HL-60/S4 treated with phorbol 12-myristate 13-acetate at 8.2 ng/mL for 4 days and 3 days (cell line): ENCODE results near the gene MTO1.
"Not testable (repeated sequence)": the region's sequence is repeated elsewhere in the genome, so short reads cannot be mapped to it uniquely, and the experiment has no call there.

Experiments
- in situ Hi-C: fragments of 300-500 bp; cut with MboI; formaldehyde crosslinking; loops from 2 replicates; pipeline ENCODE4 v1.15.0; 2022; ENCODE audit warnings: low sequenced_read_pairs

The MTO1 gene, protein sequence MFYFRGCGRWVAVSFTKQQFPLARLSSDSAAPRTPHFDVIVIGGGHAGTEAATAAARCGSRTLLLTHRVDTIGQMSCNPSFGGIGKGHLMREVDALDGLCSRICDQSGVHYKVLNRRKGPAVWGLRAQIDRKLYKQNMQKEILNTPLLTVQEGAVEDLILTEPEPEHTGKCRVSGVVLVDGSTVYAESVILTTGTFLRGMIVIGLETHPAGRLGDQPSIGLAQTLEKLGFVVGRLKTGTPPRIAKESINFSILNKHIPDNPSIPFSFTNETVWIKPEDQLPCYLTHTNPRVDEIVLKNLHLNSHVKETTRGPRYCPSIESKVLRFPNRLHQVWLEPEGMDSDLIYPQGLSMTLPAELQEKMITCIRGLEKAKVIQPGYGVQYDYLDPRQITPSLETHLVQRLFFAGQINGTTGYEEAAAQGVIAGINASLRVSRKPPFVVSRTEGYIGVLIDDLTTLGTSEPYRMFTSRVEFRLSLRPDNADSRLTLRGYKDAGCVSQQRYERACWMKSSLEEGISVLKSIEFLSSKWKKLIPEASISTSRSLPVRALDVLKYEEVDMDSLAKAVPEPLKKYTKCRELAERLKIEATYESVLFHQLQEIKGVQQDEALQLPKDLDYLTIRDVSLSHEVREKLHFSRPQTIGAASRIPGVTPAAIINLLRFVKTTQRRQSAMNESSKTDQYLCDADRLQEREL

GRCh38 chr6:73461537-73462350 lies at the start of gene MTO1:
MTO1 (plus strand) TSS chr6:73461737; CDS start chr6:73461855, 118 bp downstream.
- in situ Hi-C loops = no loop called here

DNA sequence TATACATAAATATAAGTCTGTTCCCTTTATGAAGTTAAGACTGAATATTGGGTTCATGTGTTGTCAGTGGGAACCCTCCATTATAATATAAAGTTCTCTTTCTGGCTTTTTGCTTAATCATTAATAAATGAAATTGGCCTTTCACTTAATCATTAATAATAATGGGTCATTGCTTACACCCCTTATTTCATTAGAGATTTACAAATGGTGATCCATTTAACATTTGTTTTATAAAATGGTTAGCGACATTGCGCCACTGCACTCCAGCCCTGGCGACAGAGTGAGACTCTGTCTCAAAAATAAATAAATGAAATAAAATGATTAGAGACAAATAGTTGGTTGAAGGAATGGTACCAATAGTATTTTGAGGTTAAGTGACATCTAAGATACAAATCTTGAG lies 48.4 kb upstream of the MTO1 start:
- in situ Hi-C loops = no loop called here

- in situ Hi-C loops = no loop called here
Observed at GRCh38 chr6:73418081-73418741, 43.3 kb upstream of the MTO1 start.

- in situ Hi-C loops = no loop called here
Observed at GRCh38 chr6:73421534-73421933, 40.0 kb upstream of the MTO1 start.

DNA sequence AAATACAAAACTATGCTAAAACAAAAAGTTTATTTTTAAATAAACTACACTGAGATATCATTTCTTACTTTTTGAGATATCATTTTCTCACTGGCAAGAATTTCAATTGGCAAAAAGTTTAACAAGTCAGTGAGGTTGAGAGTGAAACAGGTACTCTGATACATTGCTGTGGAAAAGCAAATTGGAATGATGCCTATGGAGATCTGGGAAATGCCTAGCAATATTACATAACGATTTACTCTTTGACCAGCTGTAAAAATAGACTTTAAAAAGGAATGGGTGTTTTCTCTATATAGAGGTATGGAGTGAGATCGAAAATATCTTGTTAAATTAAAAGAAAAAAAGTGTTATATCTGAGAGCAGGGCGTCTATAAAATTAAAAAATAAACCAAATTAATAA lies 26.3 kb upstream of the MTO1 start:
- in situ Hi-C loops = no loop called here

- in situ Hi-C loops = no loop called here
Observed at GRCh38 chr6:73443555-73443954, 18.0 kb upstream of the MTO1 start.

GRCh38 chr6:73451223-73452106 lies 10.1 kb upstream of the MTO1 start:
- in situ Hi-C loops = no loop called here

DNA sequence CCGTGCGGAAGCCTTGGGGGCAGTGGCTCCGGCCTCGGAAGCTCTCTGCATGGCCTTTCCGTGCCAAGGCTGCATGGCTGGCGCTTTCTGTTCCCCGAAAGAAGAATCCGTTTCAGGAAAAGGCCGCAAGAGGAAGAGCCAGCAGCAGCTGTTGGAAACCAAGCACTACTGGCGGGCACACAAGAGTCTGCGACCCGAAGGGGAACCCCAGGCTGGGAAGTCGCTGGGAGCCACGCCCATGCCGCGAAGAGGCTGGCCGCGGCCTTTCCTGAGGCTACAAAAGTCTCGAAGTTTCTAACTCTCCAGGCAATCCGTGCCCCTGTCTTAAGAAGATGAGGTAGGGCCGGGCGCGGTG lies 9.5 kb upstream of the MTO1 start, which contains the start of gene CGAS:
CGAS (minus strand) TSS at position 191 of the 355 bp plus-strand sequence; CDS start at position 75, 116 bp downstream.
- in situ Hi-C loops = no loop called here

DNA sequence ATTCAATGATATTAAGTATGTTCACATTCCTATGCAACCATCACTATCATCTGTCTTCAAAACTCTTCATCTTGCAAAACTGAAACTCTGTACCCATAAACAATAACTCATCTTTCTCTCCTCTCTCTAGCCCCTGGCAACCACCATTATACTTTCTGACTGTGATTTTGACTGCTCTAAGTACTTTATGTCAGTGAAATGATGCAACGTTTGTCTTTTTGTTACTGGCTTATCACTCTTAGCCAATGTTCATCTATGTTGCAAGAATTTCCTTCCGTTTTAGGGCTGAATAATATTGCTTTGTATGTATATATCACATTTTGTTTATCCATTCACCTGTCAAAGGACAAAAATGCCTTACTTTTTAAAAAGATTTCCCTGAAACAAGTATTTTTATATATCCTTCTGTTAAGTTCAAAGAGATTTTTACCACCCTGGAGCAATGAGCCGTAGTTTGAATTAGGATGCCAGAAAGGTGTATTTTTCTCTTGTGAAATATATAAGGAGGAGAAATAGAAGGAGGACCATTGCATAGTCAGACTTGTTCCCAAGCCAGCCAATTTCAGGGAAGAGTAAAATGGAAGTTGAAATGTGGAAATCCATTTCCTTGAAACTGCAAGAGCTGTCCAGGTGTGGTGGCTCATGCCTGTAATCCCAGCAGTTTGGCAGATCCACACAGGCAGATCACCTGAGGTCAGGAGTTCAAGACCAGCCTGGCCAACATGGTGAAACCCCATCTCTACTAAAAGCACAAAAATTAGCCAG lies 5.5 kb upstream of the MTO1 start:
- in situ Hi-C loops = no loop called here

GRCh38 chr6:73459474-73459873 lies 2.1 kb upstream of the MTO1 start:
- in situ Hi-C loops = not testable (repeated sequence)

GRCh38 chr6:73460056-73460455 lies 1.5 kb upstream of the MTO1 start:
- in situ Hi-C loops = no loop called here

- in situ Hi-C loops = no loop called here
Observed at GRCh38 chr6:73471686-73472290, 10.3 kb downstream of the MTO1 start.

- in situ Hi-C loops = no loop called here
Observed at GRCh38 chr6:73476723-73477122, 15.2 kb downstream of the MTO1 start.

DNA sequence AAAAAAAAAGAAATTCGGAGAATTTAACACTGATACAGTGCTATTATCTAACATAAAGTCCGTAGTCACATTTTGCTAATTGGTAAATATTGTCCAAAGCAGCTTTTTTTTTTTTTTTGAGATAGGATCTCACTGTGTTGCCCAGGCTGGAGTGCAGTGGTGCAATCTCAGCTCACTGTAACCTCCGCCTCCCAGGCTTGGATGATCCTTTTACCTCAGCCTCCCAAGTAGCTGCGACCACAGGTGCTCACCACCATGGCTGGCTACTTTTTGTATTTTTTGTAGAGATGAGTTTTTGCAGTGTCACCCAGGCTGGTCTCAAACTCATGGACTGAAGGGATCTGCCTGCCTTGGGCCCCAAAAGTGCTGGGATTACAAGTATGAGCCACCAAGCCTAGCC lies 15.9 kb downstream of the MTO1 start:
- in situ Hi-C loops = no loop called here

DNA sequence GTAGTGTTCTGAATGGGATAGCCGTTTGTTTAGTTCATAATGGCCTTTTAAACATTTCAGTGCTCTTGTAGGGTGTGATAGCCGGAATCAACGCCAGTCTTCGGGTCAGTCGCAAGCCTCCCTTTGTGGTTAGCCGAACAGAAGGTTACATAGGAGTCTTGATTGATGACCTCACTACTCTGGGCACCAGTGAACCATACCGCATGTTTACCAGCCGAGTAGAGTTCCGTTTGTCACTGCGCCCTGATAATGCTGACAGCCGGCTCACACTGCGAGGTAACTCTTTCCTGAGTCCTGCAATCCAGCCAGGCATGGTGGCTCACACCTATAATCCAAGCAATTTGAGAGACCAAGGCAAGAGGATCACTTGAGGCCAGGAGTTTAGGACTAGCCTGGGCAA lies 20.4 kb downstream of the MTO1 start:
- in situ Hi-C loops = no loop called here

GRCh38 chr6:73484438-73484837 lies 22.9 kb downstream of the MTO1 start:
- in situ Hi-C loops = no loop called here

DNA sequence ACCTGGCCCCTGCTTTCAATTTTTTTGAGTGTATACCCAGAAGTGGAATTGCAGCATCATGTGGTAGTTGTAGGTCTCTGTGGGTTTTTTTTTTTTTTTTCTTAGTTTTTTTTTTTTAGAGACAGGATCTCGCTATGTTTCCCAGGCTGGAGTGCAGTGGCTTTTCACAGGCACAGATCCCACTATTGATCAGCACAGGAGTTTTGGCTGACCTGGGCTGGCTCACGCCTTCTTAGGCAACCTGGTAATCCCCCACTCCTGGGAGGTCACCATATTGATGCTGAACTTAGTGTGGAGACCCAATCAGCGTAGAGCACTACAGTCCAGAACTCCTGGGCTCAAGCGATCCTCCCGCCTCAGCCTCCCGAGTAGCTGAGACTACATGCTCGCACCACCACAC lies 25.9 kb downstream of the MTO1 start:
- in situ Hi-C loops = no loop called here

GRCh38 chr6:73491377-73491776 lies 29.8 kb downstream of the MTO1 start:
- in situ Hi-C loops = no loop called here

GRCh38 chr6:73497915-73498314 lies 36.4 kb downstream of the MTO1 start:
- in situ Hi-C loops = no loop called here
